ENCODE results near the gene KRT75. TPM values are rescaled to one million over a fixed set of nuclear protein-coding genes. Genes with fewer than 3 reads are reported as not detected.

Gene KRT75
- polyA plus RNA-seq, 2 of the 4 experiments (the other 2 are of a cell fraction) = not detected

GRCh38 chr12:52419656-52420055 is 14.5 kb downstream of the KRT75 start:
- Histone ChIP-seq H3K4me2 (no peak overlapping the region), H3K9me3 (no peaks in the 10 kb centered on the region), H3K4me1 (peaks cover 19% of the 10 kb centered on the region), H3K4me3 (no peak overlapping the region), H3K27ac (no peak overlapping the region)
- ATAC-seq (no peak), FAIRE-seq (no peak), DNase-seq (ENCODE audit: low read depth in 1 of 2, low spot score in 1 of 2) (no peak)
- ChIA-PET CTCF (interaction anchor here (1.2 to 1.9 kb wide), 3 partner anchors 21 to 460 kb away, joined by 3 to 4 read pairs (median 3); no protein-coding TSS in a partner anchor), POLR2A (interaction anchor here (0.6 kb wide), 1 partner anchor 161 kb away, joined by 3 read pairs; no protein-coding TSS in a partner anchor)
- TF ChIP-seq HMGXB4 (CRISPR knock-in tag; IDR thresholded peaks at IDR 0.05; ENCODE audit: borderline replicate concordance) = no peak
- no peak for TF ChIP-seq ELK1 (IDR thresholded peaks at IDR 0.05; ENCODE audit: low read depth, low read length)
- no peak for TF ChIP-seq ATOH8 (CRISPR knock-in tag; IDR thresholded peaks at IDR 0.05; ENCODE audit: low read depth)
- no peak for TF ChIP-seq EHF (CRISPR knock-in tag; IDR thresholded peaks at IDR 0.05)
- TF ChIP-seq POLR2AphosphoS2 (conservative IDR thresholded peaks at IDR 0.05; ENCODE audit: low read length) = no peak
- no peak for TF ChIP-seq CBX2 (IDR thresholded peaks at IDR 0.05; ENCODE audit: borderline replicate concordance, low read depth)
- 15% methylated on average over 1 of the region's 1 CpG for WGBS (ENCODE audit: missing lambda C conversion rate)

GRCh38 chr12:52418576-52419110 is 15.5 kb downstream of the KRT75 start:
- no peak overlapping the region for H3K4me3 ChIP-seq
- H3K27ac ChIP-seq = 0 out of 6 replicates have a peak overlapping the region, but pooled peaks of 1 of the 2 experiments have one; percentile 4
- DNase-seq (ENCODE audit: low read depth in 1 of 2, low spot score in 1 of 2) (no peak), ATAC-seq (no peak), FAIRE-seq (no peak)
- no peak for TF ChIP-seq GATA3 (IDR thresholded peaks at IDR 0.05; ENCODE audit: borderline replicate concordance)
- no peak for TF ChIP-seq RFX5 (IDR thresholded peaks at IDR 0.05)
- no peak for TF ChIP-seq EP300 (IDR thresholded peaks at IDR 0.05)
- no peaks in the 10 kb centered on the region for H3K9me3 ChIP-seq
- 67% methylated on average over 4 of the region's 4 CpGs for whole genome bisulfite sequencing (ENCODE audit: missing lambda C conversion rate)
- ChIA-PET POLR2A (no interaction called here), CTCF (interaction anchor here (0.7 to 2.2 kb wide), 6 partner anchors 13 to 461 kb away, joined by 3 to 8 read pairs (median 4); no protein-coding TSS in a partner anchor)
- no peak overlapping the region for H3K4me2 ChIP-seq
- peaks cover 20% of the 10 kb centered on the region for H3K4me1 ChIP-seq

GRCh38 chr12:52417740-52418139 is 16.4 kb downstream of the KRT75 start:
- FAIRE-seq (no peak), DNase-seq (ENCODE audit: low read depth in 1 of 2, low spot score in 1 of 2) (no peak), ATAC-seq (no peak)
- TF ChIP-seq HOXB5 (CRISPR knock-in tag; IDR thresholded peaks at IDR 0.05) = no peak
- TF ChIP-seq EHF (CRISPR knock-in tag; IDR thresholded peaks at IDR 0.05) = no peak
- TF ChIP-seq JUN (IDR thresholded peaks at IDR 0.05) = no peak
- no peak for TF ChIP-seq POLR2A (IDR thresholded peaks at IDR 0.05; ENCODE audit: low read length)
- no peak for TF ChIP-seq TP53 (CRISPR knock-in tag; IDR thresholded peaks at IDR 0.05)
- H3K4me2 ChIP-seq = no peak overlapping the region
- H3K4me3 ChIP-seq = no peak overlapping the region
- ChIA-PET CTCF (interaction anchor here (1.5 to 2.2 kb wide), 3 partner anchors 14 to 274 kb away, joined by 4 to 8 read pairs (median 5); no protein-coding TSS in a partner anchor), POLR2A (no interaction called here)
- peaks cover 29% of the 10 kb centered on the region for H3K4me1 ChIP-seq
- WGBS (ENCODE audit: missing lambda C conversion rate) = 54% methylated on average over 2 of the region's 2 CpGs
- no peaks in the 10 kb centered on the region for H3K9me3 ChIP-seq
- H3K27ac ChIP-seq = no peak overlapping the region

- no peak overlapping the region for H3K4me3 ChIP-seq
- DNase-seq (ENCODE audit: low read depth in 1 of 2, low spot score in 1 of 2) (no peak), ATAC-seq (no peak), FAIRE-seq (no peak)
- ChIA-PET POLR2A (no interaction called here), CTCF (interaction anchor here (1.0 to 1.6 kb wide), 4 partner anchors 9 to 91 kb away, joined by 4 read pairs; no protein-coding TSS in a partner anchor)
- no peak overlapping the region for H3K4me2 ChIP-seq
- peaks cover 29% of the 10 kb centered on the region for H3K4me1 ChIP-seq
- no peak overlapping the region for H3K27ac ChIP-seq
- H3K9me3 ChIP-seq = no peaks in the 10 kb centered on the region
- 57% methylated on average over 1 of the region's 1 CpG for WGBS (ENCODE audit: missing lambda C conversion rate)
- TF ChIP-seq E2F6 (IDR thresholded peaks at IDR 0.05; ENCODE audit: borderline replicate concordance, low read depth) (no peak), MAZ (IDR thresholded peaks at IDR 0.05; ENCODE audit: borderline replicate concordance, low read depth, low read length) (no peak), JUN (IDR thresholded peaks at IDR 0.05) (no peak), FOSB (CRISPR knock-in tag; IDR thresholded peaks at IDR 0.05) (no peak), TFCP2L1 (CRISPR knock-in tag; IDR thresholded peaks at IDR 0.05) (no peak), MAX (IDR thresholded peaks at IDR 0.05) (no peak), CTCF (IDR thresholded peaks at IDR 0.05) (no peak), EP300 (IDR thresholded peaks at IDR 0.05) (no peak), ELK1 (IDR thresholded peaks at IDR 0.05; ENCODE audit: low read depth, low read length) (no peak), EHMT2 (IDR thresholded peaks at IDR 0.05; ENCODE audit: low read depth) (no peak), ZFP36 (IDR thresholded peaks at IDR 0.05; ENCODE audit: borderline replicate concordance, partially characterized antibody) (no peak)
Measured at GRCh38 chr12:52416795-52417194, 17.4 kb downstream of the KRT75 start.
